GM15510 (cell line): Measurements from ENCODE around the gene AP1G2.

Experiments
- POLR2A ChIP-seq: IDR thresholded peaks from 3 replicates; pipeline ENCODE4 v1.6.1; 2011; ENCODE audit warnings: borderline replicate concordance; ENCODE audit not compliant: insufficient read length; ENCODE audit errors: extremely low read depth

Gene AP1G2

GRCh38 chr14:23567186-23568020 is at the start of gene AP1G2:
AP1G2 (minus strand) TSS chr14:23567791; CDS start chr14:23567314, 477 bp downstream.
- TF ChIP-seq POLR2A, result peak; percentile 93

GRCh38 chr14:23615856-23616255 is 48.3 kb upstream of the AP1G2 start:
- no peak for TF ChIP-seq POLR2A

- no peak for TF ChIP-seq POLR2A
Measured at GRCh38 chr14:23614395-23614828, 46.8 kb upstream of the AP1G2 start.

- no peak for TF ChIP-seq POLR2A
Measured at GRCh38 chr14:23613242-23614070, 45.9 kb upstream of the AP1G2 start.

- no peak for TF ChIP-seq POLR2A
Measured at GRCh38 chr14:23612802-23613201, 45.2 kb upstream of the AP1G2 start.

GRCh38 chr14:23612354-23612732 is 44.8 kb upstream of the AP1G2 start:
- TF ChIP-seq POLR2A, result no peak

GRCh38 chr14:23610815-23611289 is 43.3 kb upstream of the AP1G2 start:
- no peak for TF ChIP-seq POLR2A

- TF ChIP-seq POLR2A, result no peak
Measured at GRCh38 chr14:23610090-23610814, 42.7 kb upstream of the AP1G2 start.

GRCh38 chr14:23609001-23609400 is 41.4 kb upstream of the AP1G2 start:
- TF ChIP-seq POLR2A, result no peak

GRCh38 chr14:23608454-23608853 is 40.9 kb upstream of the AP1G2 start:
- TF ChIP-seq POLR2A, result no peak

- TF ChIP-seq POLR2A, result no peak
Measured at GRCh38 chr14:23605931-23606585, 38.5 kb upstream of the AP1G2 start.

GRCh38 chr14:23604675-23605170 is 37.1 kb upstream of the AP1G2 start:
- TF ChIP-seq POLR2A, result no peak

GRCh38 chr14:23604148-23604547 is 36.6 kb upstream of the AP1G2 start:
- TF ChIP-seq POLR2A, result no peak

GRCh38 chr14:23603103-23603502 is 35.5 kb upstream of the AP1G2 start:
- no peak for TF ChIP-seq POLR2A

GRCh38 chr14:23602181-23603095 is 34.8 kb upstream of the AP1G2 start:
- TF ChIP-seq POLR2A, result no peak
